ENCODE results near the gene SPECC1L. TPM values are rescaled to one million over a fixed set of nuclear protein-coding genes. Genes with fewer than 3 reads are reported as not detected.
A peak's percentile ranks its signal among the peaks of the same experiment; 100 is the strongest.
"Not testable (repeated sequence)": the region's sequence is repeated elsewhere in the genome, so short reads cannot be mapped to it uniquely, and the experiment has no call there.

Gene SPECC1L, protein sequence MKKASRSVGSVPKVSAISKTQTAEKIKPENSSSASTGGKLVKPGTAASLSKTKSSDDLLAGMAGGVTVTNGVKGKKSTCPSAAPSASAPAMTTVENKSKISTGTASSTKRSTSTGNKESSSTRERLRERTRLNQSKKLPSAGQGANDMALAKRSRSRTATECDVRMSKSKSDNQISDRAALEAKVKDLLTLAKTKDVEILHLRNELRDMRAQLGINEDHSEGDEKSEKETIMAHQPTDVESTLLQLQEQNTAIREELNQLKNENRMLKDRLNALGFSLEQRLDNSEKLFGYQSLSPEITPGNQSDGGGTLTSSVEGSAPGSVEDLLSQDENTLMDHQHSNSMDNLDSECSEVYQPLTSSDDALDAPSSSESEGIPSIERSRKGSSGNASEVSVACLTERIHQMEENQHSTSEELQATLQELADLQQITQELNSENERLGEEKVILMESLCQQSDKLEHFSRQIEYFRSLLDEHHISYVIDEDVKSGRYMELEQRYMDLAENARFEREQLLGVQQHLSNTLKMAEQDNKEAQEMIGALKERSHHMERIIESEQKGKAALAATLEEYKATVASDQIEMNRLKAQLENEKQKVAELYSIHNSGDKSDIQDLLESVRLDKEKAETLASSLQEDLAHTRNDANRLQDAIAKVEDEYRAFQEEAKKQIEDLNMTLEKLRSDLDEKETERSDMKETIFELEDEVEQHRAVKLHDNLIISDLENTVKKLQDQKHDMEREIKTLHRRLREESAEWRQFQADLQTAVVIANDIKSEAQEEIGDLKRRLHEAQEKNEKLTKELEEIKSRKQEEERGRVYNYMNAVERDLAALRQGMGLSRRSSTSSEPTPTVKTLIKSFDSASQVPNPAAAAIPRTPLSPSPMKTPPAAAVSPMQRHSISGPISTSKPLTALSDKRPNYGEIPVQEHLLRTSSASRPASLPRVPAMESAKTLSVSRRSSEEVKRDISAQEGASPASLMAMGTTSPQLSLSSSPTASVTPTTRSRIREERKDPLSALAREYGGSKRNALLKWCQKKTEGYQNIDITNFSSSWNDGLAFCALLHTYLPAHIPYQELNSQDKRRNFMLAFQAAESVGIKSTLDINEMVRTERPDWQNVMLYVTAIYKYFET
- polyA plus RNA-seq (ENCODE audit: insufficient read length in 4 of 4) = 10 to 100 TPM; 44.2 to 51.1 (median 48.0) TPM

DNA sequence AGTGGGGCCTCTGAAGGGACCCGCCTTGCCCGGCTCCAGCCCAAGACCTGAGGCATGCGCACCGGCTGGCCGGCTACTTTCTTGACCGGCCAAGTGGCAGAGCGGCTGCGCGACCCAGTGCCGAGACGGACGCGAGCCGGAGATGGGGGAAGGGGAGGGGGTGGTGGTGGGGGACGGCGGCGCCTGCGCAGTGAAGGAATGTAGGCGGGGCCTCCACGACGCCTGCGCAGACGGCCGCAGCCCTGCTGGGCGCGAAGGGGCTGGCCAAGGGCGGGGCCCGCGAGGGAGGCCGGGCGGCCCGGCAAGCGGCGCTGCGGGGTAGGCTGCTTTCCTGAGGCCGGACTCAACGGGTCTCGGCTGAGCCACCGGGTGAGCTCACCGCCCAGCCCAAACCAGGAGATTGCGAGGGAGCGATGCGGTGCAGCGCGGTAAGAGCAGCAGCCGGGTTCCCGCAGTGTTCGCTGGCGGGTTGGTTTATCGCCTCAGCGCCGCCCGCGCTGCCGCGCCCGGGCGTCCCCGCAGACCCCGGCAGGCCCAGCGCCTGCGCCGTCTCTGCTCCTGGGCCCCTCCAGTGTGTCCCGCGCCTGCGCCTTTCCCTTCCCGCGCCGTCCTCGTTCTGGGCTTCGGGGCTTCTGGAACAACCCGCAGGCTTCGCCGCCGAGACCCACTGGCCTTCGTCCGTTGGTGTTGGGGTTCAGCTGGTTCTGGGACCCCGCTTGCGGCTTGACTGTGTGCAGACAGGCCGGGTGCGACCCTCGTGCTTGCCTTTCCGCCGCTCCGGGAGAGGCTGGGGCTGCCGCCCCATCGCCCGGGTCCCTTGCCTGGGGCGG lies at the start of gene SPECC1L:
Gene SPECC1L (plus strand): TSS at position 276 of the 830 bp plus-strand sequence. CDS start 31,401 bp downstream, outside the sequence.
- DNase-seq (ENCODE audit: low read depth in 4 of 4, low spot score in 2 of 4) = peak; percentile 85 to 91 (median 87)

- no peak for DNase-seq (ENCODE audit: low read depth in 4 of 4, low spot score in 2 of 4)
These were observed 46.2 kb upstream of the SPECC1L start for GRCh38 chr22:24224468-24224867.

- no peak for DNase-seq (ENCODE audit: low read depth in 4 of 4, low spot score in 2 of 4)
These were observed 45.5 kb upstream of the SPECC1L start for GRCh38 chr22:24225044-24225601.

DNA sequence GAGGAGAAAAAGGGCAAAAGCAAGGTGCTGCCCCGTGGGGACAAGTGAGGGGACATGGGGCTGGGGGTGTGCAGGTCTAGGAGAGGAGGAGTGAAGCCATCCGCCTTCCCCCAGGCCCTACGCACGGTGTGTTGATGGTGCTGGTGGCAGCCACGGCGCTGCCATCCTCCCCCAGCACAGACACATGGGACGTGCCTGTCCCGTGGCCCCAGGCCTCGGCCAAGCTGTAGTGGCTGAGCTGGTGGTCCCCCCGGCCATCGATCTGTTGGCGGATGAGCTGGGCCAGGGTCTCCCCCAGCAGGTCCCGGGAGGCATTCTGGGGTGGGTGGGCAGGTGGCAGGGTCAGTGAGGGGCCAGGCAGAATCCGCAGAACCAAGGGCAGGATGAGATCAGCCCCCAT lies 44.7 kb upstream of the SPECC1L start:
- DNase-seq (ENCODE audit: low read depth in 4 of 4, low spot score in 2 of 4) = no peak

DNA sequence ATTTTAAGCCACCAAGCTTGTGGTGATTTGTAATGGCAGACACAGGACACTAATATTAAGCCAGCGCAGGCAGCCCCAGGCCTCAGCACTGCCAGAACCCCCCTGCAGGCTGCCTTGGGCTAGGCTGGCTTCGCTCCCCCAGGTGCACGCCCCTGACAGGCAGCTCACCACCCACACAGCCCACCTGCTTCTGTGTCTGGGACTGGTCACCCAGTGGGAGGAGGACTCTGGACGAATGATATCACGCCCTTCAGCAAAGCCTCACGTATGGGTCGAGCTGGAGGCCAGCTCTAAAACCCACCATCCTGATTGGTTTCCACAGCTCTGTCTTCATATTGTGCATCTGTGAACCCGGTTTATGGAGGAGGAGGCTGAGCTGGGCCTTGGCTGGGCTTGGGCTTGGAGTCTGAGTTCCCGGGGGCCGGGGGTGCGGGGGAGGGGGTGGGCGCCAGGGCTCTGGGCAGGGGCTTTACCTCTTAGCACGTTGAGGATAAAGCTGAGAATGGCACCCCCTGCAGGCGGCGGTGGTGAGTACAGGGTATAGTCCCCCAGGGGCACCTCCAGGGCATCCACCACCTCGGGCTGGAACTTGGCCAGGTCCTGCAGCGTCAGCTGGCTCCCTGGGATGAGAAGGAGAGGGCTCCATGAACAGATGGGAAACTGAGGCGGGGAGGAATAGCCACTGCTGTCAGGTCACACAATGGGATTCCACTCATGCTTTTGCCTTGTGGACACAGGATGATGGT lies 39.5 kb upstream of the SPECC1L start:
- DNase-seq (ENCODE audit: low read depth in 4 of 4, low spot score in 2 of 4) = no peak

DNA sequence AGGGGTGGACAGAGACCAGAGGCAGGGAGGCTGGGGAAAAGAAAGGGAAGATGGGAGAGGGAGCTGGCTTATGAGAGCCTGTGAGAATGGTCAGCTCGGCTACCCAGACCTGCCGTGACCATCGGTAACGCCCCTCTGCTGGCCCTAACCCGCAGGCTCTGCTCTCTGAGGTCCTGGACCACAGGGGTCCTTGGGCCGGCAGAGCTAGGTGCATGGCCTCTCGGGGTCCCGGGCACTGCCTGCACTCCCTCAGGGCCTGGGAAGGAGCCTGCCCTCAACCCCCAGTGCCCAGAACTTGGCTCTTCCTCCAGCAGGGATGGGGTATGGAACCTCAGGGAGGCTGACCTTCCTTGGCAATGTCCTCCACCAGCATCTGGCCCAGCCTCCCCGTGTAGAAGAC lies 38.9 kb upstream of the SPECC1L start:
- no peak for DNase-seq (ENCODE audit: low read depth in 4 of 4, low spot score in 2 of 4)

- DNase-seq (ENCODE audit: low read depth in 4 of 4, low spot score in 2 of 4) = no peak
These were observed 38.5 kb upstream of the SPECC1L start for GRCh38 chr22:24232124-24232523.

DNA sequence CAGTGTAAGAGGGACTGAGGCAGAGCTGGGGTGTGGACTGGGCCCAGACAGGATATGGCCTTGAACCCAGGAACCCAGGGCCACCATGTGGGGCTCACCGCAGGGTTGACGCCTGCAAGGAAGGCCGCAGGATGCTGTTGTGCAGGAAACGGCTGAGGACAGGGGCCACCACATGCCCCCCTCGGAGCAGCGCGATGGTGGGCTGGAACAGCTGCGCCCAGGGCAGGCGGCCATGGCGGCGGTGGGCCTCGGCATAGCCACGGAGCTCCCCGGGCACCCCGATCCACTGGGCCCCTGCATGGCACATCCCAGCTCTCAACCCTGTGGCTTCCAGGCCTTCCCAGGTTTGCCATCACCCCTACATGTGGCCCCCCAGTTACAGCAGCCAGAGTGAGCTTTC lies 37.9 kb upstream of the SPECC1L start:
- DNase-seq (ENCODE audit: low read depth in 4 of 4, low spot score in 2 of 4) = no peak

DNA sequence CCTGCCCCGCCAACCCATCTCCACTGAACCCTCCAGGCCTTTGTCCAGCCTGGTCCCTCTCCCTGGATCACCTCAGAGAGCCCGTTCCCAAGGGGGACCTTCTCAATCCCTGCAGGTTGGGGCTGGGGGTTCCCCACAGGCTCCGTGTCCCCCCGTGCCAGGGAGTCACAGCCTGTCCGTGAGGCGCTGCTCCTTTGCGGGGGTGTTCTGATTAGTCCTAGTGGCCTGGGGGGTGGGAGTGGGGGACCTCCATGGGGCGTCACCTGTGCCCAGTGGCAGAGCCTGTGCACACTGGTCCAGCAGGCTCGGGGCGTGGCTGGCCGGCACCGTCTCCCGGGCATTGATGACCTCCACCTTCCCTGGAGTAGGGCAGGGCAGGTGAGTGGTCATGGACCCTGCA lies 37.4 kb upstream of the SPECC1L start:
- no peak for DNase-seq (ENCODE audit: low read depth in 4 of 4, low spot score in 2 of 4)

DNA sequence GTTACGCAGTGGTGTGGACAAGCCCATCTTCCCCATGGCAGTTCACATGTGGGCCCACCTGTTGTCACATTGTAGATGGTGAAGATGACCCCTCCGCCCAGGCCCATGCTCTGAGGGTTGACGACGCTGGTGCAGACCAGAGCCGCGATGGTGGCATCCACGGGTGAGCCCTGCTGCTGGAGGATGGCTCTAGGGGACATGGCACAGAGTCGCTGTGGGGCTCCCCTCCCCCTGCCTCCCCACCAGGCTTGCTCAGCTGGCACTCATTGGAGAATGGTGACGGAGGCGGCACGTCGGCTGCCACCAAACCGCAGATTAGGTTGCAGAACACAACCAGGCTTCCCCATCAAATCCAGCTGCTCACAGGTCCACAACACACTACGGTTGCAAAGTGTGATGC lies 36.8 kb upstream of the SPECC1L start:
- DNase-seq (ENCODE audit: low read depth in 4 of 4, low spot score in 2 of 4) = no peak

DNA sequence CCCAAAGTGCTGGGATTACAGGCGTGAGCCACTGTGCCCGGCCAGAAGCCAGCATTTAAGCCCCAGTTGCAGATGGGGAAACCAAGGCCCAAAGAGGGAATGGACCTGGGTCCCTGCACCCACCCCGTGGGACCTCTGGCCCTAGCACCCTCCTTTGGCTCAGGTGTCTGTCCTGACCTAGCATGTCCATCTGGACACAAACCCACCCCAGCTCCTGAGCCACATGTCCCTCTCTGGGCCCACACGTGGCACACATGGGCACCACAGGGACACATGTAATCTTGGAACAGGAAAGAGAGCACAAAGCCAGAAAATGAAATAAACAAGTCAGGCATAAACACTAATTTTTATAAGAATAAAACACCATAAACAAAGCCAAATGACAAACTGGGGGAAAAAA lies 35.3 kb upstream of the SPECC1L start:
- no peak for DNase-seq (ENCODE audit: low read depth in 4 of 4, low spot score in 2 of 4)

GRCh38 chr22:24236656-24237055 lies 34.0 kb upstream of the SPECC1L start:
- no peak for DNase-seq (ENCODE audit: low read depth in 4 of 4, low spot score in 2 of 4)

DNA sequence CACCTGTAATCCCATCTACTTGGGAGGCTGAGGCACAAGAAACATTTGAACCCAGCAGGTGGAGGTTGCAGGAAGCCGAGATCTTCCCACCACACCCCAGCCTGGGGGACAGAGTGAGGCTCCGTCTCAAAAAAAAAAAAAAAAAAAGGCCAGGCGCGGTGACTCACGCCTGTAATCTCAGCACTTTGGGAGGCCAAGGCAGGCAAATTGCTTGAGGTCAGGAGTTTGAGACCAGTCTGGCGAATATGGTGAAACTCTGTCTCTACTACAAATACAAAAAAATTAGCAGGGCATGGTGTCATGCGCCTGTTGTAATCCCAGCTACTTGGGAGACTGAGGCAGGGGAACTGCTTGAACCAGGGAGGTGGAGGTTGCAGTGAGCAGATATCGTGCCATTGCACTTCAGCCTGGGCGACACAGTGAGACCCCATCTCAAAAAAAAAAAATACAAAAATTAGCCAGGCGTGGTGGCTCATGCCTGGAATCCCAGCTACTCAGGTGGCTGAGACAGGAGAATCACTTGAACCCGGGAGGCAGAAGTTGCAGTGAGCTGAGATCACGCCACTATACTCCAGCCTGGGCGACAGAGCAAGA lies 32.4 kb upstream of the SPECC1L start:
- not testable (repeated sequence) for DNase-seq (ENCODE audit: low read depth in 4 of 4, low spot score in 2 of 4)

DNA sequence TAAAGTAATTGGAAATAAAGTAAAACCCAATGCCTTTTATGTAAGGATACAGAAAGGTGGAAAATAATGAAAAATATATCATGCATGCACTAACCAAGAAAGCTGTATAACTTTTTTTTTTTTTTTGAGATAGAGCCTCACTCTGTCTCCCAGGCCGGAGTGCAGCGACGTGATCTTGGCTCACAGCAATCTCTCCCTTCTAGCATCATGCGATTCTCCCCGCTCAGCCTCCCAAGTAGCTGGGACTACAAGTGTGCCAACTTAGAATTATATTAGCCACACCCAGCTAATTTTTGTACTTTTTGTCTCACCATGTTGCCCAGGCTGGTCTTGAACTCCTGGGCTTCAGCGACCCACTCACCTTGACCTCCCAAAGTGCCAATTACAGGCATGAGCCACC lies 30.2 kb upstream of the SPECC1L start:
- DNase-seq (ENCODE audit: low read depth in 4 of 4, low spot score in 2 of 4) = no peak

DNA sequence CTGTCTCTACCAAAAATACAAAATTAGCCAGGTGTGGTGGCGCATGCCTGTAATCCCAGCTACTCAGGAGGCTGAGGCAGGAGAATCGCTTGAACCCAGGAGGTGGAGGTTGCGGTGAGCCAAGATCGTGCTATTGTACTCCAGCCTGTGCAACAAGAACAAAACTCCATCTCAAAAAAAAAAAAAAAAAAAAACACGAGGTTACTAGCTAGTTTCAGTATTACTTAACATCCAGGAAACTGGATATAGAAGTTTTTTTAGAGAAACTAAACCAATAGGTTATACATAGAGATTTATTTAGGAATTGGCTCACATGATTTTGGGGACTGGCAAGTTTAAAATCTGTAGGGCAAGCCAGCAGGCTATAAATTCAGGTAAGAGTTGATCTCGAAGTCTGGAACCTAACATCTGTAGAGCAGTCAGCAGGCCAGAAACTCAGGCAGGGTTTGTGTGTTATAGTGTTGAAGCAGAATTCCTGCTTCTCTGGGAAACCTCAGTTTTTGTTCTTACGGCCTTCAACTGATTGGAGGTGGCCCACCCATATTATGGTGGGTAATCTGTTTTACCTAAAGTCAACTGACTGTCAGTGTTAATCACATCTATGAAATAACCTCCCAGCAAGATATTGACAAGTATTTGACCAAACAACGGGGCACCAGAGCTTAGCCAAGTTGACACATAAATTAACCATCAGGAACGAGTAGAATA lies 29.5 kb upstream of the SPECC1L start:
- DNase-seq (ENCODE audit: low read depth in 4 of 4, low spot score in 2 of 4) = not testable (repeated sequence)

- DNase-seq (ENCODE audit: low read depth in 4 of 4, low spot score in 2 of 4) = not testable (repeated sequence)
These were observed 27.2 kb upstream of the SPECC1L start for GRCh38 chr22:24243417-24243816.

GRCh38 chr22:24244144-24244787 lies 26.4 kb upstream of the SPECC1L start:
- no peak for DNase-seq (ENCODE audit: low read depth in 4 of 4, low spot score in 2 of 4)

- DNase-seq (ENCODE audit: low read depth in 4 of 4, low spot score in 2 of 4) = not testable (repeated sequence)
These were observed 25.6 kb upstream of the SPECC1L start, which contains the start of gene GGT5 for GRCh38 chr22:24245030-24245431. Gene GGT5, minus strand, starts transcription at chr22:24245082. Its CDS starts 357 bp downstream, at chr22:24244725.

All from left renal cortex interstitium (tissue), 4 donors.